GM19351 (cell line): Measurements from ENCODE around the gene COQ10A.

Experiments used
- ATAC-seq: cut with Tn5 transposase; IDR thresholded peaks from one replicate; pipeline ENCODE4 v1.9.1; 2021; ENCODE audit warnings: mild to moderate bottlenecking, moderate library complexity; ENCODE audit not compliant: unreplicated experiment

The COQ10A gene

DNA sequence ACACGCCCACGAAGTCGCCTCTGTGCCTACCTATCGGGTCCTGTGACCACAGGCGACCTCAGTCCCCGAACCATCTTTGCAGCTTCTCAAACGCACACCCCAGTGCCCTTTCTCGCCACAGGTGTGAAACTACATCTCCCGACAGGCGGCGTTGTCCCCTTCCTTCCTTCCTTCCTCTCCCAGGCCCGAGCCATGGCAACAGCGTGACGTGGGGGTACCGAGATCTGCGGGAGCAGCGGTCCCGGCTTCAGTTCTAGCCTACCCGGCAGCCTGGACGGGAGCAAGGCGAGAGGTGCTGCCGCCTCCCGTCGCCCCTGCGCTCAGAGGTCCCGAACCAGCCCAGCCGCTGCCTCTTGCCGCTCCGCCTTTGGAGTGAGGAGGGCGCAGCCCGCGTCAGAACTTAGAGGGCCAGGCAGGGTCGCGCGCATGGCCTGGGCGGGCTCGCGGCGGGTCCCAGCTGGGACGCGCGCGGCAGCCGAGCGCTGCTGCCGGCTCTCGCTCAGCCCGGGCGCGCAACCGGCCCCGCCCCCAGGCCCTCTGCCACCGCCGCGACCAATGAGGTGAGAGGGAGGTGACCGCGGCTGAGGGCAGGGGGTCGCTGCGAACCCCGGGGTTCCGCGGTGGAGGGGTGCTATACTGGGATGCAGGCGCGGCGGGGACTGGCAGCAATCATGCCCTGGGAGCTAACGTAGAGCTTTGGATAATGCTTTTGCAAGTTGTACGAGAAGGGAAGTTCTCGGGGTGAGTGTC lies at the start of gene COQ10A:
COQ10A (plus strand) TSS at position 250 of the 750 bp plus-strand sequence; CDS start at position 427, 177 bp downstream.
- peak; percentile 88 for ATAC-seq

DNA sequence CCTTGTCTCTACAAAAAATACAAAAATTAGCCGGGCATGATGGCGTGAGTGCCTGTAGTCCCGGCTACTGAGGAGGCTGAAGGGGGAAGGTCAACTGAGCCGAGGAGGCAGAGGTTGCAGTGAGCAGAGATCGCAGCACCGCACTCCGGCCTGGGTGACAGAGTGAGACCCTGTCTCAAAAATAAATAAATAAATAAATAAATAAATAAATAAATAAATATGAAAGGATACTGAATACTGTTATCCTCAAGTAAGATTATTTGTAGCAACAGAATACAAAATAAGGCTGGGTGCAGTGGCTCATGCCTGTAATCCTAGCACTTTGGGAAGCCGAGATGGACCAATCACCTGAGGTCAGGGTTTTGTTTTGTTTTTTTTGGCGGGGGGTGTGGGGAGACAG lies 46.9 kb upstream of the COQ10A start:
- no peak for ATAC-seq

DNA sequence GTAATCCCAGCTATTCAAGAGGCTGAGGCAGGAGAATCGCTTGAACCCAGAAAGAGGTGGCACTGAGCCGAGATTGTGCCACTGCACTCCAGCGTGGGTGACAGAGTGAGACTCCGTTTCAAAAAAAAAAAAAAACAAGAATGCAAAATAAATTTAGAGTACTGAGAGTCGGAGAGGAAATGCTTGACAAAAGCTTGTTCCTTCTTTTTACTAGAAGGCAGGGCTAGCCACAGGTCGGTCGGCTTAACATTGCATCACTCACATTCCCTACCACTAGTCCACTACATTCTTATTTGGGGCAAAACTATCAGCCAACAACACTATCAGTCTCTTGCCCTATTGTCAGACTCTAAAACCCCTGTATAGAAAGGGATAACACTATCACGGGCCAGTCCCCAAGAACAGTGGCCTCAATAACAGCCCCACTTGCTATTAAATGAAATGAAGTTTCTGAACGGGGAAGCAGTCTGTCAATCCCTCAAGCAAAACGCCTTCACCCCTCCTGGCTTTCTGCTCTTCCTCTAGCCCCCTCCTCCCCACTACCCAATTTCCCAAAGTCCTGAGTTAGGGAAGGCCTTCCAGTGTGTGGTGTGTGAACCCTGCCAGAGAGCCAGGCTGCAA lies 46.0 kb upstream of the COQ10A start:
- no peak for ATAC-seq

DNA sequence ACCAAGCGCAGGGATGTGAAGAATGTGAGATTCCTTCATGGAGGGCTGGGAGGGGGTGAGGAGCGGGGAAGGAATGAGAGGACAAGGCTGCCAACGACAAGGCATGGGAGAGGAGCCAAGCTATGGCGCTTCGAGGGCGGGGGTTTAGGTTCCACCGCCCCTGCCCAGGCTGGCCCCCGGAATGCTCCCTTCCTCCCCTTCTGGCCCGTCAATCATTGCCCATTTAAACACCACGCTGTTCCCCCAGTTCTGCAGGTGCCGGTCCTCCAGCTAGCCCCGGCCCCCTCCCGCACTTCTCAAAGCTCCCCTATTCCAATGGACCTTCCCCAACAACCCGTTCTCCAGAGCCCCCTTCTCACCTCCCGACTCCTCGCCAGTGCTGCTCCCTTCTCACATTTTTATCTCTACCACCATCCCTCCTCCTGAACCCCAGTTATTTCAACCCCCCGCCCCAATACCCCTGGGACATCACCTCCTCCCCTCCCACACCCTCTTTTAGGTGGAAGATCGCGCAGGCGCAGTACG lies 45.4 kb upstream of the COQ10A start:
- ATAC-seq = peak; percentile 17

DNA sequence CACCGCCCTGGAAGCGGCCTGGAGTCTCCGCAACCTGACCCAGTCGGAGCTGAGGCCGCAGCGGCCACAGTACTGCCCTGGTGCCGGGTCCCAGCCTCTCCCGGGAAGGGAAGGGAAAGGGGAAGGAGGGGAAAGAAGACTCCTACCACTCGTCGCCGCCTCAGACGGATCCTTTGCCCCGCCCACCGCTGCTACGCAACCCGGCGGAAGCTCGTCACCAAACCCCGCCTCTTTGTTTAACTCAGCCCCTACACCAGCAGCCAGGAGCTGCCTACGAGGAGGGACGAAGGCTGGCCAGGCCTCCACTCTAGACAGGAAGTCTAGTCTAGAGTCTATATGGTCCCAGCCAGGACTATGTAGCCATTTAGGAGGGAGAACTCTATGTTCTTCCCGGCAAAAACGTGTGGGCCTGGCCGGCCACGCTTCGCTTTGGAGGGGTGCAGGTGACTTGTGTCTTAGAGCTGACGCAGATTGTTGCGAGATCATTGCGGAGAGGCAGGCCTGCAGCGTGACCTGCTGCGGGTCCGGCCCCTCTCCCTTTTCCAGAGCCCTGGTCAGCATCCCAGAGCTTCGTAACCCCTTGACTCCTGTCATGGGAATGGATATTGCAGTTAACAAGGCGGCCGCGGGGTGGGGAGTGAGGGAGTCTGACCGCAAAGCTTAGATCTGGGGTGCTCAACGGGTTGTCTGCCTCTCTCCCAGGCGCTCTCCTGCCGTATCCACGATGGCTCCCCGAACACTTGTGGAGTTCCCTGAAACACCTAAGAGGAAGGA lies 44.8 kb upstream of the COQ10A start, which contains the start of gene RNF41:
RNF41 (minus strand) TSS at position 166 of the 774 bp plus-strand sequence. CDS start 7,875 bp downstream, outside the sequence.
- ATAC-seq = peak; percentile 86

DNA sequence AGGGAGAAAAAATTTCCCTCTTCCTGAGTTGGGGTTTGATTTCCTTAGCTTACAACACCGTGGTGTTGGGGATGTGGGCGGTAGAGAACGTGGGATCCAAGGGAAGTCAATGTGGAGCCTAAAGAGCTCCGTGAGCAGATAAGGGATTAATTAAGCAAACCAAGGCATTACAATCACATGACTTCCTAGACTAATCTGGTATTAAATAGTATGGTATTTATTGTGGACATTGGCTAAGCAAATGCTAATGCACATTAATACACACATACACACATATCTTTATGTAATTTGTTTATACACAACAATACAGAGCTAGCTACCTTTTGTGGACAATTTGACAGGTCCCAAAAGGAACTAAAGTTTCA lies 44.2 kb upstream of the COQ10A start:
- ATAC-seq = no peak

DNA sequence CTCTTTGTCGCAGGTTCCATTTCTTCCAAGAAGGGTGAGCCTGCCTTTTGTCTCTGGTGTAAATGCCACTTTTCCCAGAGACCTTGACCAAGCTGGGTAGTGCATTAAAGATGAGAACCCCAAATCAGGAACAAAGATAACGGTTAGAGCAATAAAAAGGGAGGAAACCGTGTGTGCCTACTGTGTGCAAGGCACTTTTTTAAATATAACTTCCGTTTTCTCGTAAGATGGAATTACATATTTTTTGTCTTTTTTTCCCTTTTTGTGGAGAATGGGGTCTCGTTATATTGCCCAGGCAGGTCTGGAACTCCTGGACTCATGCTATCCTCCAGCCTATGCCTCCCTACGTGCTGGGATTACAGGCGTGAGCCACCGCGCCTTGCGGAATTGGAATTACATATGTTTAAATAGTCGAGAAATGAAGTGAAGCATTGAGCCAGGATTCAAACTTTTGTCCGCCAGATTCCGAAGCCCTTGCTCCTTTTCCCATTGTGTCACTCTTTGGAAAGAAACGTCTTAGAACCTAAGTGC lies 43.1 kb upstream of the COQ10A start:
- ATAC-seq = no peak

DNA sequence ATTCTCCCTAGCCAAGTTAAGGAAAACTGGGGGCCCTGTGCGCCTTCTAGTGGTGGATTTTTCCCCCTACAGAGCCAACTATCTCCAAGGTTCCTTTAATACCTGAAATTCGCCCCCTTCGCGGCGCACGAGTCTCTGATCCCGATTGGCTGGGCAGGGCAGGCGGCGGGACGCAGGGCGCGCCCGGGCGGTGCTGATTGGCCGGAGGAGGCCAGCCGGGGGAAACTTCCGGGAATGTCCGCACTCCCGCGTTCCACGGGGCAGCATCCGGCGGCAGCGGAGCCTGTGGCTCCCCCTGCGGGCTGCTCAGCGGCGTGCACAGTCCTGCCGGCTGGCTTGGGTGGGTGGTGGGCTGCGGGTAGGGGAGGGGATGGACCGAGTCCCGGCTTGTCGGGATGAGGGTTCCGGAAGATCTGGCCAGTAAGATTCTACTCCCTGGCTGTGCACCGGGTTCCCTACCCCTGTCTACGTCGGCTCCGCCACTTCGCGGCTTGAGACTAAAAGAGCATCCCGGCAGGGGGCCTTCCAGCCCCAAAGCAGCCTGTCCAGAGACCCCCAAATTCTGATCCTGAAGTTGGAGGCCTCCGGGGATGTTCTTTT lies 42.5 kb upstream of the COQ10A start, which contains the start of gene NABP2:
NABP2 (plus strand) TSS at position 241 of the 600 bp plus-strand sequence. CDS start 515 bp downstream, outside the sequence.
- ATAC-seq = peak; percentile 72

DNA sequence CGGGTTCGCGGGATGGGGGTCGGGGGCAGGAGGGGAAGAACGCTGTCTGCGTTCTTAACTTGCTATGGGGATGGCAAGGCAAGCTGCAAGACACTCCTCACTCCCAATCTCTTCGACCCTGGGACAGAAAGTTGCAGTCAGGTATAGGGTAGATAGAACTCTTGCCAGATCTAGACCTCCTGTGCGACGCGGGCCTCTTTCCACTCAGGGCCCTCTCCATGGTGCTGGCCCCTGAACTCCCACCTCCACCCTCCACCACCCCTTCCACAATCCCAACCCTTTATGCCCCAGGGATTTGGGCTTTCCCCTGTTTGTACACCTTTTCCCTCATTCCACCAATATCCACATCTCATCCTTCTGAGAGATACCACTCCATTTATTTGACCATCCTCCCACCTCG lies 41.8 kb upstream of the COQ10A start:
- no peak for ATAC-seq

DNA sequence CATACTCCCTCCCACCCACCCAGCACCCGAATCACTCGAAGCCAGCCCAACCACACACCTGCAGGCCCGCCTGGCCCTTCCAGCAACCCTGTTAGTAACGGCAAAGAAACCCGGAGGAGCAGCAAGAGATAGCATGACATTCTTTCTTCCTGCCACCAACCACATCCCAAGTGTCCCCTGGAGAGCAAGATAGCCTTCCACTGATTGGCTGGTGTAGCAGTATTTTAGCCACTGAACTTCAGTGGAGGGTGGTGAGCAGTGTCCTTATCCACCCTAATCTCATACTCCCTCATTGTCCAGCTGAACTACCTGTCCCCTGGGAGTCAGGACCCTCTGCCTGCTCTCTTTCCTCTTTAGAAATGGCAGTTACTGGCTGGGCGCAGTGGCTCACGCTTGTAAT lies 37.7 kb upstream of the COQ10A start:
- no peak for ATAC-seq

DNA sequence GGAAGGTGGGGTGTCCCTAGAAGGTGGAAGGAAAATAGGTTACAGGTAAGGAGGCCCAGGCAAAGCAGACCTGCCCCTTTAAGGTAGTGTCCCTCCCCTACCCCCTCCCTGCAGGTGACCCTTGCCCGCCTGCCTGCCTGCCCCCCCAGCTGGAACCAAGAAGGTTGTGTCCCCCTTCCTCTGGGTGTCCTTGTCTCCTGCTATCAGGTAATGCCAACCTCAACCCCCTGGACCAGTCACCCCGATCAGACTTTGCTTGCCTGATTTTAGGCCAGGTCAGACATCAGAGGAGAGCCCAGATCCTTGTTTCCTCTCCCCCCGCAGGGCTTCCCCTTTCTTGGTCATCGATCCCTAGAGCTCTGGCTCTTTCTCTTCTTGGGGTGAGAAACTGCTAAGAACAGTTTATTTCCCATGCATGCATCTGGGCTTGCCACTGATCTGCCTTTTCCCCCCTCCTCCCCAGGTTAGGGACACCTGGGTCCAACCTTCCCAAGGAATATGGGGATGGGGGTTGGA lies 36.8 kb upstream of the COQ10A start, which contains the start of gene SLC39A5:
SLC39A5 (plus strand) TSS at position 136 of the 516 bp plus-strand sequence. CDS start 1,224 bp downstream, outside the sequence.
- ATAC-seq = no peak

DNA sequence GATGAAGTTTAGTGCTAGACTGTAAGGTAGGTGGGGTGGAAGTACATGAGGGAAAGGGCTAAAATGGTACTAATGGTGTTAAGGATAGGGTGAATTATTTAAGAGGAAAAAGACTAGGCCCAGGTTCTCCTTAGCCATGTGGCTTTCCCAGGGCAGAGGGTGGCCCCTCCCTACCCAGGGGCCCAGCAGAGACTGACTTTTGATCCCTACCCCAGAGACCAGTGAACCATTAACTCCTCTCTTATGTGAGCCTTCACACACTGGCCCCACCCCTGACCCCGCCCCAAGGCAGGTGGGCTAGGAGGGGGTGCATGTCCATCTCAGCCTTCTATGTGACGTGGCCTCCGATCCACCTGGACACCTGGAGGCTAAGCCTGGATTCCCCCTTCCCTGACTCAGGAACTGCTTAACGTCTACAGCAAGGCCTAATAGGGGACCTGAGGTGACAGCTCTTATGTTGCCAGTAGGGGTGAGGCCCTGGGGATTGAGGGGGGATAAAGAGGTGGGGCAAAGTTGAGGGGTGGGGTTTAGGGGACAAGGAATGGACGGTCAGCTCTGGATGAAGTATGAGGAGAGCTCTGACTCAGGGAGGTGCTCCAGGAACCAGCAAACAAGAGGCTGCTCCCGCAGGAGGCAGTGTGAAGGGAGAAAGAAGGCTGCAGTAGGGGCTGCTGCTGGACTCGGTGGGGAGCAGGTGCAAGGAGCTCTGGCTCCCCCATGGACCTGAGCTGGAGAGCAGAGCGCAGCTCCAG lies 36.1 kb upstream of the COQ10A start:
- ATAC-seq = no peak

DNA sequence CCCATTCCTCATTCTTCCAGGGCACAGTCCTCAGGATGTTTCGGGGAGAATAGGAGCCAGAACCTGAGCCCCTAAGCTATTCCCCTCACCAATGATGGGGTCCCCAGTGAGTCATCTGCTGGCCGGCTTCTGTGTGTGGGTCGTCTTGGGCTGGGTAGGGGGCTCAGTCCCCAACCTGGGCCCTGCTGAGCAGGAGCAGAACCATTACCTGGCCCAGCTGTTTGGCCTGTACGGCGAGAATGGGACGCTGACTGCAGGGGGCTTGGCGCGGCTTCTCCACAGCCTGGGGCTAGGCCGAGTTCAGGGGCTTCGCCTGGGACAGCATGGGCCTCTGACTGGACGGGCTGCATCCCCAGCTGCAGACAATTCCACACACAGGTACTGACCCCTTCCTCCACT lies 35.6 kb upstream of the COQ10A start:
- no peak for ATAC-seq

DNA sequence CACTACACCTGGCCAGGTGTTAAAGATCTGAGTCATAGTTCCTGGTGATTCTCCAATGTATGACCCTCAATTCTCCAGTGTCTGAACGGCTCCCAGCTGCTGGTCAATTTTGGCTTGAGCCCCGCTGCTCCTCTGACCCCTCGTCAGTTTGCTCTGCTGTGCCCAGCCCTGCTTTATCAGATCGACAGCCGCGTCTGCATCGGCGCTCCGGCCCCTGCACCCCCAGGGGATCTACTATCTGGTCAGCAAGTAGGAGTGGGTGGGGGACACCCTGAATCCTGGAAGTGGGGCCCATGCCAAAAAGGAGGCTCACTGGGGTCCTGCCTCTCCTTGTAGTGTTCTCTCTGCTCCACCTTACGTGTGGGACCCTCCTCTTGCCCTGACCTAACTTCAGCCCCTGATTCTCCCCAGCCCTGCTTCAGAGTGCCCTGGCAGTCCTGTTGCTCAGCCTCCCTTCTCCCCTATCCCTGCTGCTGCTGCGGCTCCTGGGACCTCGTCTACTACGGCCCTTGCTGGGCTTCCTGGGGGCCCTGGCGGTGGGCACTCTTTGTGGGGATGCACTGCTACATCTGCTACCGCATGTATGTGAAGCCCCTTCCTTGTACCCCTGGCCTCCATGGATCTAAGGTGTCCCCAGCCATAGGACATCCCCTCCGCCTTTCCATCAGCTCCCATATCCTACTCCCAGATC lies 31.9 kb upstream of the COQ10A start:
- no peak for ATAC-seq

DNA sequence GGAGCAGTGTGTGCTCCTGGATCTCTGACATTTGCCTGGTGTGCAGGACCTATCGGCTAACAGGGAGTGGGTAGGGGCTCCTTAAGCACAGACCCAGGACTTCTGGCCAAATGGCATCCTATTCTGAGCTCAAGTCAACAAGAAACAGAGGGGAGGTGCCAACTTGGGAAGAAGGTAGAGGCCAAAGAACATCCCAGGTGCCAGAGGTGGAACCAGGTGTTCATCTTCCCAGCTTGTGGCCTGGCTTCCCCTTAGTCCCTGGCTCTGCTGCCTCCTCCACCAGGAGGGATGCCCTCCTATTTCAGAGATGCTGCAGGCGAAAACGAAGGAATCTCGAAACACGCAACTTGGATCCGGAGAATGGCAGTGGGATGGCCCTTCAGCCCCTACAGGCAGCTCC lies 30.7 kb upstream of the COQ10A start:
- no peak for ATAC-seq

DNA sequence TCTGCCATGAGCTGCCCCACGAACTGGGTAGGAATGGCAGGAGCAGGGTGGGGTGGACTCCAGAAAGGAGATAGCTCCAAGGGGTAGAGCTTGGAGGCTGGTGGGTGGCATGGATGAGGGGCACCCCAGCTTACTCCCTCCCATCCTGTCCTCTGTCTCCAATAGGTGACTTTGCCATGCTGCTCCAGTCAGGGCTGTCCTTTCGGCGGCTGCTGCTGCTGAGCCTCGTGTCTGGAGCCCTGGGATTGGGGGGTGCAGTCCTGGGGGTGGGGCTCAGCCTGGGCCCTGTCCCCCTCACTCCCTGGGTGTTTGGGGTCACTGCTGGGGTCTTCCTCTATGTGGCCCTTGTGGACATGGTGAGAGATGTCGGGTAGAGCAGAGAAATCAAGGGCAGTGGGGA lies 29.8 kb upstream of the COQ10A start:
- no peak for ATAC-seq

DNA sequence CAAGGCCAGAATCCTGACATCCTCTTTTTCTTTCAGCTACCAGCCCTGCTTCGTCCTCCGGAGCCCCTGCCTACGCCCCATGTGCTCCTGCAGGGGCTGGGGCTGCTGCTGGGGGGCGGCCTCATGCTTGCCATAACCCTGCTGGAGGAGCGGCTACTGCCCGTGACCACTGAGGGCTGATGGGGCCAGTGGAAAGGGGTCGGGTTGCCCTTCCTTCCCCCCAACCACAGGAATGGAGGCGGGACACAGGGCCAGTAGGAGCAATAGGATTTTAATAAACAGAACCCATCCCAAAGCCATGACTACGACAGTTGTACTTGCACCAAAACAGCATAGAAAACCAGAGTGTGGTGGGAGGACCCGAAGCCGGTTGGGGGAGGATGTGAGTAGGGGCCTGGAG lies 29.2 kb upstream of the COQ10A start:
- no peak for ATAC-seq

DNA sequence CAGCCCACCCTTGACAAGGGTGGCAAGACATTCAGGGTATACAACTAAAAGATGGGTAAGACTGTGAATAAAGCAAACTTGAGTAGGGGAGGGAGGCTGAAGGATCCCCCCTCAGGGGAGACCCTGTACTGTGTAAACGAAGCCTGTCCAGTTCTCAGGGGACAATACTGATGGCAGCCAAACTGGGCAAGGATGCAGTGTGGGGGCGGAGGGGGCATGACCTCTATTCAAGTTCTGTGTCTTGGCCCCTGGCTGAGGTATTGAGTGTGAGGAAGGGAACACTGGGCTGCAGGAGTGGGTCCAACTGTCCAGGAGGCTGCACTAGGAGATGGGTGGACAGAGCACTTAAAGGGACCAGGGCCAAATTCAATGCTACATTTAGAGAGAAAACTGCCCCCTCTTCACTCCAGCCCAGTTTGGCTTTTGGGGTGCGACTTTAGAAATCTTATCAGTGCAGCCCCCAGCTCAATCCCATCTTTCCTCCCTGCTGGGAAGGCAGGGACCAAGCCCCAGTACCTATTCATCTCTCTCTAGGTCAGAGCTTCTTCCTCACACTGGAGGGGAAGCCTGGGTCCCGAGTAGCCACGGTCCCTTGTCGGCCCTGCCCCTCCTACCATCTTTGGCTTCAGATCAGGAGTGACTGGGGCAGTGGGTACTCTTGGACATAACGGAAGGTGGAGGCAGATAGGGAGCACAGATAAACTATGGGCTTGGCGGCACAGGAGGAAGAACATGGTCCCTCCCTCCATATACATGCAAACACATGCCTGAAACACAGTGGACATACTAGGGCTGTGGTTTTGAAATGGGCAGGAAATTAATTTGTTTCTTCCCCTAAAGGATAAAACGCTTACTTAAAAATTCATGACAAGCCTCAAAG lies 25.1 kb upstream of the COQ10A start:
- ATAC-seq = no peak
